Ishikawa (cell line): Measurements from ENCODE around the gene DPEP2NB.
A peak's percentile ranks its signal among the peaks of the same experiment; 100 is the strongest.

Experiments
- CEBPB ChIP-seq: IDR thresholded peaks from 2 replicates; pipeline ENCODE4 v1.6.1; 2012
- CREB1 ChIP-seq: IDR thresholded peaks from 2 replicates; pipeline ENCODE4 v1.6.1; 2012; ENCODE audit warnings: low read depth
- EGR1 ChIP-seq: IDR thresholded peaks from 2 replicates; pipeline ENCODE4 v1.6.1; 2012
- EP300 ChIP-seq: IDR thresholded peaks from 2 replicates; pipeline ENCODE4 v1.6.1; 2012; ENCODE audit warnings: borderline replicate concordance
- FOXM1 ChIP-seq: IDR thresholded peaks from 2 replicates; pipeline ENCODE4 v1.6.1; 2012; ENCODE audit warnings: low read depth, borderline replicate concordance
- NFIC ChIP-seq: IDR thresholded peaks from 2 replicates; pipeline ENCODE4 v1.6.1; 2012
- RAD21 ChIP-seq: IDR thresholded peaks from 2 replicates; pipeline ENCODE4 v1.6.1; 2012; ENCODE audit warnings: low read depth
- TAF1 ChIP-seq: IDR thresholded peaks from 2 replicates; pipeline ENCODE4 v1.6.1; 2012; ENCODE audit warnings: low read depth, mild to moderate bottlenecking
- TCF12 ChIP-seq: IDR thresholded peaks from 2 replicates; pipeline ENCODE4 v1.6.1; 2012; ENCODE audit warnings: low read depth
- TEAD4 ChIP-seq: IDR thresholded peaks from 2 replicates; pipeline ENCODE4 v1.6.1; 2012
- YY1 ChIP-seq: IDR thresholded peaks from 2 replicates; pipeline ENCODE4 v1.6.1; 2012; ENCODE audit warnings: low read depth
- ZBTB7A ChIP-seq: IDR thresholded peaks from 2 replicates; pipeline ENCODE4 v1.6.1; 2012; ENCODE audit warnings: low read depth
- TF ChIP-seq, protein P1 (sequence below): IDR thresholded peaks from 2 replicates; pipeline ENCODE4 v1.6.1; 2012
- TF ChIP-seq, protein P2 (sequence below): IDR thresholded peaks from 2 replicates; pipeline ENCODE4 v1.6.1; 2012; ENCODE audit warnings: low read depth, mild to moderate bottlenecking
- TF ChIP-seq, protein P3 (sequence below): IDR thresholded peaks from 2 replicates; pipeline ENCODE4 v1.6.1; 2012

DPEP2NB gene

DNA sequence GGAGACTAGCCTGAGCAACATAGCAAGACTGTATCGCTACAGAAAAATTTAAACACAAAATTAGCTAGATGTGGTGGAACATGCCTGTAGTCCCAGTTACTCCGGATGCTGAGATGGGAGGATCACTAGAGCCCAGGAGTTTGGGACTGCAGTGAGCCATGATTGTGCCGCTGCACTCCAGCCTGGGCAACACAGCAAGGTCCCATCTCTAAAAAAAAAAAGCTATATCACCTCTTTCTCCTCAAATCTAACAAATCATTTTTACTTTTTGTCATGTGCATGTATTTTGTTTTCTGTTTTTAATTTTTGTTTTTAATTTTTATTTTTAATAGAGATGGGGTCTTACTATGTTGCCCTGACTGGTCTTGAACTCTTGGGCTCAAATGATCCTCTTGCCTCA is 13.3 kb upstream of the DPEP2NB start:
- TF ChIP-seq TCF12 (no peak), EP300 (no peak), CEBPB (no peak), CREB1 (no peak)

DNA sequence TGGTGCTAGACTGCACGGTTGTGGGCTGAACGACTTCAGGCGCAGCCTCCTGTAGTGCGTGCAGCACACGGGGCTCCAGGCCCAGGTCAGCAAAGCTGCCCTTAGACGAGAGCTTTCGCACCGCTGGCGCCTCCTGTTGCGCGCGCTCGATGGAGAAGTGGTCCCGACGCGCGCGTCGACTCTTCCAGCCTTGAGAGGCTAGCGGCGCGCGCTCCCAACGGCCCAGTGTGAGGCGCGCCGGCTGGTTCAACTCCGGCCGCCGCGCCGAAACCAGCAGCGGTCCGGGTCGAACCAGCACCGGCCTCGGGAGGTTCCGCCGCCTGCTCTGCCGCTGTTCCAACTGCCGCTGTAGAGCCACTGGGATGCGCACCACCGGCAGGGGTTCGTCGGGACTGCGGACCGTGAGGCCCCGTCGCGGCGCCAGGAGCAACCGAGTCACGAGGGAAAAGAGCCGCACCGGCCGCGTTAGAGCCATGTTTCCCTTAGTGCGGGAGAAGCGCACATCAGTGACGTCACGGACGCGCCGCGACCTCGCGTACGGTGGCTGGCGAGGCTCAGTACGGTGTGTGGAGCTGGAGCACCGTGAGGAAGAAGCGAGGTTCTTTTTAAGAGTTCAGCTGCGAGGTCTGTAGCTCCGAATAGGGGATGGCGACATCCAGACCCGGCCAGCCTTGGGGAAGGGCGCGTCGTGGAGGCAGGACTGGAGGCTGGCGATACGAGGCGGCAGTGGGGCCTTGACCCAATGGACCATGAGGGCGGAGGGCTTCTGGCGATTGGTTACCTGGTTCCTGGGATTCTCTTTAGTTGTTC is 7.2 kb upstream of the DPEP2NB start, which contains the start of the genes DDX28 and DUS2:
Gene DDX28 (minus strand): TSS at position 505 of the 810 bp plus-strand sequence. CDS start 30 bp downstream, at position 475.
Gene DUS2 (plus strand): TSS at position 557 of the 810 bp plus-strand sequence. CDS start 14,740 bp downstream, outside the sequence.
- TF ChIP-seq, protein P1, sequence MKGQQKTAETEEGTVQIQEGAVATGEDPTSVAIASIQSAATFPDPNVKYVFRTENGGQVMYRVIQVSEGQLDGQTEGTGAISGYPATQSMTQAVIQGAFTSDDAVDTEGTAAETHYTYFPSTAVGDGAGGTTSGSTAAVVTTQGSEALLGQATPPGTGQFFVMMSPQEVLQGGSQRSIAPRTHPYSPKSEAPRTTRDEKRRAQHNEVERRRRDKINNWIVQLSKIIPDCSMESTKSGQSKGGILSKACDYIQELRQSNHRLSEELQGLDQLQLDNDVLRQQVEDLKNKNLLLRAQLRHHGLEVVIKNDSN: peak; percentile 54
- peak; percentile 93 for TF ChIP-seq TAF1
- TF ChIP-seq YY1: peak; percentile 91
- TF ChIP-seq, protein P2, sequence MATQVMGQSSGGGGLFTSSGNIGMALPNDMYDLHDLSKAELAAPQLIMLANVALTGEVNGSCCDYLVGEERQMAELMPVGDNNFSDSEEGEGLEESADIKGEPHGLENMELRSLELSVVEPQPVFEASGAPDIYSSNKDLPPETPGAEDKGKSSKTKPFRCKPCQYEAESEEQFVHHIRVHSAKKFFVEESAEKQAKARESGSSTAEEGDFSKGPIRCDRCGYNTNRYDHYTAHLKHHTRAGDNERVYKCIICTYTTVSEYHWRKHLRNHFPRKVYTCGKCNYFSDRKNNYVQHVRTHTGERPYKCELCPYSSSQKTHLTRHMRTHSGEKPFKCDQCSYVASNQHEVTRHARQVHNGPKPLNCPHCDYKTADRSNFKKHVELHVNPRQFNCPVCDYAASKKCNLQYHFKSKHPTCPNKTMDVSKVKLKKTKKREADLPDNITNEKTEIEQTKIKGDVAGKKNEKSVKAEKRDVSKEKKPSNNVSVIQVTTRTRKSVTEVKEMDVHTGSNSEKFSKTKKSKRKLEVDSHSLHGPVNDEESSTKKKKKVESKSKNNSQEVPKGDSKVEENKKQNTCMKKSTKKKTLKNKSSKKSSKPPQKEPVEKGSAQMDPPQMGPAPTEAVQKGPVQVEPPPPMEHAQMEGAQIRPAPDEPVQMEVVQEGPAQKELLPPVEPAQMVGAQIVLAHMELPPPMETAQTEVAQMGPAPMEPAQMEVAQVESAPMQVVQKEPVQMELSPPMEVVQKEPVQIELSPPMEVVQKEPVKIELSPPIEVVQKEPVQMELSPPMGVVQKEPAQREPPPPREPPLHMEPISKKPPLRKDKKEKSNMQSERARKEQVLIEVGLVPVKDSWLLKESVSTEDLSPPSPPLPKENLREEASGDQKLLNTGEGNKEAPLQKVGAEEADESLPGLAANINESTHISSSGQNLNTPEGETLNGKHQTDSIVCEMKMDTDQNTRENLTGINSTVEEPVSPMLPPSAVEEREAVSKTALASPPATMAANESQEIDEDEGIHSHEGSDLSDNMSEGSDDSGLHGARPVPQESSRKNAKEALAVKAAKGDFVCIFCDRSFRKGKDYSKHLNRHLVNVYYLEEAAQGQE: 0 out of 2 replicates have a peak, but pooled peaks have one; percentile 20
- TF ChIP-seq, protein P3, sequence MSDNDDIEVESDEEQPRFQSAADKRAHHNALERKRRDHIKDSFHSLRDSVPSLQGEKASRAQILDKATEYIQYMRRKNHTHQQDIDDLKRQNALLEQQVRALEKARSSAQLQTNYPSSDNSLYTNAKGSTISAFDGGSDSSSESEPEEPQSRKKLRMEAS: peak; percentile 97
- TF ChIP-seq ZBTB7A: no peak; the same call in 1 of the 2 replicates
- no peak for TF ChIP-seq EGR1
- peak; percentile 94 for TF ChIP-seq CREB1
- peak; percentile 66 for TF ChIP-seq TCF12

DNA sequence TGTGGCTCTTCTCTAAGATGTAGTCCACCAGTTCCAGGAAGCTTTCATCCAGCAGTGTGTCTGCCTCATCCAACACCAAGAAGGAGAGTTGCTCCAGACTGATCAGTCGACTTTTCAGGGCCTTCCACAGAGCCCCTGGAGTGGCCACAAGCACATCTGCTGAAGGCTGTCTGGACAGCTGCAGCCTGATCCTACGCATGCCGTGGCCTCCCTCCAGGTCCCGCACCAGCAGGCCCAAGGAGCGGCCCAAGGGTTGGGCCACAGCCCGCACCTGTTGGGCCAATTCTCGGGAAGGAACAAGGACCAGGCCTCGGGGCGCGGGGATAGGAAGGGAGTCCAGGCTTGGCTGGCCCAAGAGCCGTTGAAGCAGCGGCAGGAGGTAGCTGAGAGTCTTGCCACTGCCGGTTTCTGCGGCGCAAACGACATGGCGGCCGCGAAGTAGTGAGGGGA is 6.6 kb upstream of the DPEP2NB start:
- TF ChIP-seq, protein P2: no peak
- TF ChIP-seq RAD21: no peak
- peak; percentile 37; the same call in 1 of the 2 replicates for TF ChIP-seq YY1
- TF ChIP-seq EP300: no peak
- no peak for TF ChIP-seq ZBTB7A
- TF ChIP-seq, protein P1: no peak
- no peak for TF ChIP-seq FOXM1
- TF ChIP-seq CREB1: no peak
- TF ChIP-seq EGR1: no peak

DNA sequence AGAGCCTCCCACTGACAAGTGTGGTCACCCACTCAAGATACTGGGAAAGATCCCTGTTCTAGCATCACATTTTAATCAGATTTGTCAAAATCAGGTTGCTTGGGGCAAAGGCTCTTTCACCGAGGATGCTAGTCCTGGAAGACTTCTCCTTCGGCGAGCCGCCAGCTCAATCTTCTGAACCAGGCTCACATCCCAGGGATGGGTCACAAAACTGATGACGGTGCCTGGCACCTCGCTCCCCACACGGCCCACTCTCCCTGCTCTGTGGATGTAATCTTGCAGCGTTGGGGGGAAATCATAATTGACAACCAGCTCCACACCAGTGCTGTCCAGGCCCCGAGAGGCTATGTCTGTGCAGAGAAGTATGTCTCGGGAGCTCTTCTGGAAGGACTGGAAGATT is 5.8 kb upstream of the DPEP2NB start:
- TF ChIP-seq TEAD4 (no peak), YY1 (no peak)

DNA sequence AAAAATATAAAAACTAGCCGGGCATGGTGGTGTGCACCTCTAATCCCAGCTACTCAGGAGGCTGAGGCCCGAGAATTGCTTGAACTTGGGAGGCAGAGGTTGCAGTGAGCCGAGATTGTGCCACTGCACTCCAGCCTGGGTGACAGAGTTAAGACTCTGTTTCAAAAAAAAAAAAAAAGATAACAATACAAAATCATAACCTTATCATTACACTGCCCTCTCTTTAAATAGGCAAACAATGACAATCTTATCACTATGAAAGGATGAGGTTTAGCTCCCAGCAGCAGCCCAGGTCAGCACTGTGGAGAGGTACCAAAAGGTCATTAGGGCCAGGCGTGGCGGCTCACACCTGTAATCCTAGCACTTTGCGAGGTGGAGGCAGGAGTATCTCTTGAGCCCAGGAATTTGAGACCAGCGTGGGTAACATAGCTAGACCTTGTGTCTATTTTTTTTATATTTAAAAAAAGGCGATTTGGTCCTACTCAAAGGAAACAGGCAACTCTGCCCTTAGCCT is 3.5 kb upstream of the DPEP2NB start:
- TF ChIP-seq ZBTB7A: no peak
- TF ChIP-seq TAF1: no peak
- no peak for TF ChIP-seq YY1
- TF ChIP-seq EGR1: no peak
- no peak for TF ChIP-seq TCF12
- no peak for TF ChIP-seq CREB1
- no peak for TF ChIP-seq CEBPB
- TF ChIP-seq, protein P3: no peak
- TF ChIP-seq FOXM1: no peak
- TF ChIP-seq EP300: no peak

DNA sequence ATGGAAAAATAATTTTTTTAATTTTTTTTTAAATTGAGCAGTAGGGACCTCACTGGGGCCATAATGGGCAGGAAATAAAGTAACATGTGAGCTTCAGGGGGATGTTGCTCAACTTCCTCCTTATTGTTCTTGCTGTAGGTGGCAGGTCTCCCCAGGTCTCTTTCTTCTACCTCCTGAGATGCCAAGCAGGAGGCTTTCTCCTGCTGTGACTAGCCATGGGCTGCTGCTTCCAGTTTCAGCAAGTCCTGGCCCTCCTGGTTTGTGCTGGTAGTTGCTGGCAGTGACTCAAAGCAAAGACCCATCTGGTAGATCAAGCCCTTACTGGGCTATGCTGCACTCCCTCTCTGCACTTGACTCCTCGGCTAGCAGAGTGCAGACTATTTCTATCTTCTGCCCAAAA is 2.3 kb downstream of the DPEP2NB start:
- 0 out of 2 replicates have a peak, but pooled peaks have one; percentile 42 for TF ChIP-seq NFIC
- TF ChIP-seq, protein P1: no peak
- TF ChIP-seq EP300: peak; percentile 20; the same call in 1 of the 2 replicates
- TF ChIP-seq TAF1: no peak
- peak; percentile 92 for TF ChIP-seq CEBPB
- TF ChIP-seq TCF12: 0 out of 2 replicates have a peak, but pooled peaks have one; percentile 36
- TF ChIP-seq TEAD4: no peak
